Loucy (cell line): Measurements from ENCODE around the gene LAMP2.

Source experiments
- H2AFZ ChIP-seq: fragments of 200-600 bp; sonication (generic); 2 replicates; pipeline ENCODE4 v1.6.0; 2016; ENCODE audit warnings: antibody characterized with exemption, mild to moderate bottlenecking, low read length, moderate library complexity
- H3F3A ChIP-seq: fragments of 200-600 bp; 2 replicates; pipeline ENCODE4 v1.6.0; 2016; ENCODE audit warnings: antibody characterized with exemption, low read depth, mild to moderate bottlenecking
- H3K27me3 ChIP-seq: fragments of 200-600 bp; sonication (generic); 2 replicates; pipeline ENCODE4 v1.6.1; 2014; ENCODE audit warnings: low read length, mild to moderate bottlenecking; ENCODE audit not compliant: insufficient read depth, poor library complexity, severe bottlenecking
- H3K36me3 ChIP-seq: fragments of 200-600 bp; sonication (generic); 2 replicates; pipeline ENCODE4 v1.6.1; 2016; ENCODE audit warnings: low read length; ENCODE audit not compliant: insufficient read depth
- H3K4me1 ChIP-seq: fragments of 200-600 bp; sonication (generic); 2 replicates; pipeline ENCODE4 v1.5.1; 2014; ENCODE audit warnings: low read length, mild to moderate bottlenecking; ENCODE audit not compliant: insufficient read depth, poor library complexity, severe bottlenecking
- H3K4me2 ChIP-seq: fragments of 200-600 bp; sonication (generic); 2 replicates; pipeline ENCODE4 v1.6.0; 2014; ENCODE audit warnings: antibody characterized with exemption, low read length, low read depth, mild to moderate bottlenecking; ENCODE audit not compliant: poor library complexity, severe bottlenecking
- H3K4me3 ChIP-seq: fragments of 200-600 bp; sonication (generic); 2 replicates; pipeline ENCODE4 v1.5.1; 2014; ENCODE audit warnings: low read length, mild to moderate bottlenecking, mixed read lengths; ENCODE audit not compliant: poor library complexity, severe bottlenecking
- H3K79me2 ChIP-seq: fragments of 200-600 bp; sonication (generic); 2 replicates; pipeline ENCODE4 v1.6.1; 2014; ENCODE audit warnings: low read length; ENCODE audit not compliant: insufficient read depth
- H3K9ac ChIP-seq: fragments of 200-600 bp; sonication (generic); 2 replicates; pipeline ENCODE4 v1.6.0; 2014; ENCODE audit warnings: mild to moderate bottlenecking, low read depth, low read length, moderate library complexity; ENCODE audit not compliant: poor library complexity, severe bottlenecking
- H3K9me2 ChIP-seq: fragments of 200-600 bp; sonication (generic); replicated peaks from 2 replicates; pipeline ENCODE4 v1.6.1; 2016; ENCODE audit warnings: low read depth, low read length, mixed read lengths
- H3K9me3 ChIP-seq: fragments of 200-600 bp; sonication (generic); 2 replicates; pipeline ENCODE4 v1.6.1; 2014; ENCODE audit warnings: mild to moderate bottlenecking, antibody characterized with exemption, low read length, low read depth; ENCODE audit not compliant: insufficient read depth
- H4K20me1 ChIP-seq: fragments of 200-600 bp; sonication (generic); 2 replicates; pipeline ENCODE4 v1.6.0; 2014; ENCODE audit warnings: antibody characterized with exemption, low read length, mild to moderate bottlenecking; ENCODE audit not compliant: insufficient read depth, poor library complexity, severe bottlenecking
- EZH2phosphoT487 ChIP-seq: fragments of 200-600 bp; IDR thresholded peaks from 2 replicates; pipeline ENCODE4 v1.6.1; 2018; ENCODE audit warnings: antibody characterized with exemption, mild to moderate bottlenecking, moderate library complexity, borderline replicate concordance
- TF ChIP-seq, protein P1 (sequence below): fragments of 200-600 bp; sonication (generic); conservative IDR thresholded peaks from 2 replicates; pipeline ENCODE4 v1.5.1; 2014; ENCODE audit warnings: mild to moderate bottlenecking, antibody characterized with exemption, low read length

The LAMP2 gene

DNA sequence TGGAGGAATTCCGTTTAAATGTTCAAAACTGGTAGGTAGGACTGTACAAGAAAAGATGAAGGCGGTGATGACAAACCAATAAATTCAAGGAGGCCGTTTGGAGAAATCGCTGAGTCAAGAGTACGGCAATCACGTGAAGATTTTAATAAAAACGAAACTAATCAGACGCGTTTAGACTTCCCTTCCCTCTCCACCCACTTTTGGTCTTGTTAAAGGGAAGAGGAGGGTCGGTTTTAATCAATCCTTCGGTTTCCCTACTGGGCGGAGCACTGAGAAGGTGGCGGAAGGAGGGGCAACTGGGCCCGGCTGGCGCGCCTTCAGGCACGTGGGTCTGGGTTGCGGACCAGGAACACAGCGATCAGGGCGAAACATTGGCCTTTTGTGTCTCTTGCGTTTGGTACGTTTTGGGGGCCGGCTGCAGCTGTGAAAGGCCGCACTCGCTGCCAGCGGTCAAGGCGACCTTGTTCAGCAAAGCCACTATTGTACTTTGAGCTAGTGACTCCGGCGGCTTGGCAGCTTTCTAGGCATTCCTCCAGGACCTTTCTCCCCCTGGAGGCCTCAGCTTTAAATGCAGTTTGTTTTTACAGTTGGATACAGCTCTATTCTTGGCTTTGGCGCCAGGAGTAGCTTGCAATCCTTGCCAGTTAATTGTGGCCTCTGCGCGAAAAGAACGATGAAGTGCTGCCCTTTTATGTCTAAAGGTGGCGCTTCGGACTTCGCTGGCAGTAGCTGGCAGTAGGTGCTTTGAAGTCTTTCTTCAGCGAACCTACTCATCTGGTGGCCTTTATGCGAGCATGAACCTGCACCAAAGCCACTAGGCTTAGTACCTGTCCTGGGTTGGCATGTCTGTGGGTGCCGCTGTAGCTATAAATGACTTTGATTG is 16.8 kb upstream of the LAMP2 start:
- H3K79me2 ChIP-seq = no peaks in the 10 kb centered on the region
- TF ChIP-seq EZH2phosphoT487 = no peak
- TF ChIP-seq, protein P1, sequence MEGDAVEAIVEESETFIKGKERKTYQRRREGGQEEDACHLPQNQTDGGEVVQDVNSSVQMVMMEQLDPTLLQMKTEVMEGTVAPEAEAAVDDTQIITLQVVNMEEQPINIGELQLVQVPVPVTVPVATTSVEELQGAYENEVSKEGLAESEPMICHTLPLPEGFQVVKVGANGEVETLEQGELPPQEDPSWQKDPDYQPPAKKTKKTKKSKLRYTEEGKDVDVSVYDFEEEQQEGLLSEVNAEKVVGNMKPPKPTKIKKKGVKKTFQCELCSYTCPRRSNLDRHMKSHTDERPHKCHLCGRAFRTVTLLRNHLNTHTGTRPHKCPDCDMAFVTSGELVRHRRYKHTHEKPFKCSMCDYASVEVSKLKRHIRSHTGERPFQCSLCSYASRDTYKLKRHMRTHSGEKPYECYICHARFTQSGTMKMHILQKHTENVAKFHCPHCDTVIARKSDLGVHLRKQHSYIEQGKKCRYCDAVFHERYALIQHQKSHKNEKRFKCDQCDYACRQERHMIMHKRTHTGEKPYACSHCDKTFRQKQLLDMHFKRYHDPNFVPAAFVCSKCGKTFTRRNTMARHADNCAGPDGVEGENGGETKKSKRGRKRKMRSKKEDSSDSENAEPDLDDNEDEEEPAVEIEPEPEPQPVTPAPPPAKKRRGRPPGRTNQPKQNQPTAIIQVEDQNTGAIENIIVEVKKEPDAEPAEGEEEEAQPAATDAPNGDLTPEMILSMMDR = peak; percentile 67
- no peaks in the 10 kb centered on the region for H3K9me2 ChIP-seq
- no peaks in the 10 kb centered on the region for H3K9me3 ChIP-seq
- H3K4me1 ChIP-seq = peaks cover 9% of the 10 kb centered on the region
- no peaks in the 10 kb centered on the region for H3F3A ChIP-seq
- no peaks in the 10 kb centered on the region for H3K36me3 ChIP-seq
- H4K20me1 ChIP-seq = no peaks in the 10 kb centered on the region
- peak overlapping the region; percentile 78 for H3K9ac ChIP-seq
- peak overlapping the region; percentile 68 for H3K4me2 ChIP-seq
- no peaks in the 10 kb centered on the region for H3K27me3 ChIP-seq
- peak overlapping the region; percentile 86 for H2AFZ ChIP-seq
- peak overlapping the region; percentile 77 for H3K4me3 ChIP-seq

DNA sequence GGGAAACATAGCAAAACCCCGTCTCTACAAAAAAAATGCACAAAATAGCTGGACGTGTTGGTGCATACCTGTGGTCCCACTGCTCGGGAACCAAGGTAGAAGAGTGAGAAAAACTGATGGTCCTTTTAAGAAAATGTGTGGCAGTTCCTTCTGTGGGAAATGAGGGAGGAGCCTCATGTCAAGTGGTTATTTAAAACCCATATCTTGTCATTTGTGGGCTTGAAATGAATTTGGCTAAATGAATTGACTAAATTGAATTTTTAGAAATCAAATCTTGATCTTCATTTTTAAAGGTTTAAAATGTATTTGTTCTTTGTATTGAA is 16.2 kb upstream of the LAMP2 start:
- peaks cover 9% of the 10 kb centered on the region for H3K4me1 ChIP-seq
- no peaks in the 10 kb centered on the region for H3K9me3 ChIP-seq
- H3K27me3 ChIP-seq = no peaks in the 10 kb centered on the region
- no peaks in the 10 kb centered on the region for H3K79me2 ChIP-seq
- no peaks in the 10 kb centered on the region for H3K9me2 ChIP-seq
- H3K4me3 ChIP-seq = peak overlapping the region; percentile 77
- H3F3A ChIP-seq = no peaks in the 10 kb centered on the region
- peak overlapping the region; percentile 78 for H3K9ac ChIP-seq
- peak overlapping the region; percentile 68 for H3K4me2 ChIP-seq
- H3K36me3 ChIP-seq = no peaks in the 10 kb centered on the region
- no peaks in the 10 kb centered on the region for H4K20me1 ChIP-seq
- no peak for TF ChIP-seq EZH2phosphoT487
- TF ChIP-seq, protein P1 = no peak
- H2AFZ ChIP-seq = peak overlapping the region; percentile 86

DNA sequence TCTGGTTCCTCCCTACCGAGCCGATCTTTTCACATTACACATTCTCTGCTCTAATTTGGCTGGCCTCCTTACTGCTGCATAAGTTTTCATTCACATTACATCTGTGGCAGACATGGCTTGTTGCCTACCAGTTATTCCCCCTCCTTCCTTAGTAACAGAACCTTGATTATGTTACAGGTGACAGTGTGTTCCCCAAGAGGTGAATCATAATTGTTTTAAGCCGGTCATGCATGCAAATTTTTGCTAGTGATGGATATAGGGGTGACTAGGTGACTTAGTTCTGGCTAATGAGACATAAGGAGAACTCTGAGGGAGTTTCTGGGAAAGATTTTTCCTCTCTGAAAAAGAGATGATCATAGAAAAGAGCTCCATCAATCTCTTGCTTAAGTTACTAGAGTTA is 8.4 kb upstream of the LAMP2 start:
- no peaks in the 10 kb centered on the region for H3K9me2 ChIP-seq
- no peaks in the 10 kb centered on the region for H3K4me1 ChIP-seq
- H3K4me3 ChIP-seq = no peak overlapping the region
- H3K79me2 ChIP-seq = no peaks in the 10 kb centered on the region
- H3K36me3 ChIP-seq = no peaks in the 10 kb centered on the region
- no peak overlapping the region for H2AFZ ChIP-seq
- H3F3A ChIP-seq = no peaks in the 10 kb centered on the region
- TF ChIP-seq EZH2phosphoT487 = no peak
- TF ChIP-seq, protein P1 = no peak
- no peak overlapping the region for H3K4me2 ChIP-seq
- H3K9ac ChIP-seq = no peak overlapping the region
- no peaks in the 10 kb centered on the region for H3K9me3 ChIP-seq
- H4K20me1 ChIP-seq = no peaks in the 10 kb centered on the region
- no peaks in the 10 kb centered on the region for H3K27me3 ChIP-seq
